MM.1S (cell line): ENCODE results near the gene ADGRD1.

Source experiments
- CTCF ChIP-seq: fragments of 300-600 bp; sonication (generic); IDR thresholded peaks from 2 replicates; pipeline ENCODE4 v1.5.1; 2016; ENCODE audit warnings: antibody characterized with exemption, low read length, mixed read lengths
- EZH2 ChIP-seq: fragments of 300-600 bp; sonication (generic); optimal IDR thresholded peaks from 2 replicates; pipeline ENCODE3; 2017; ENCODE audit warnings: low read depth, mild to moderate bottlenecking, antibody characterized with exemption, low read length, mixed read lengths
- EZH2phosphoT487 ChIP-seq: fragments of 300-600 bp; sonication (generic); IDR thresholded peaks from 2 replicates; pipeline ENCODE4 v1.6.1; 2018; ENCODE audit warnings: antibody characterized with exemption, low read length

GRCh38 chr12:131157743-131158142 lies 204.0 kb downstream of the ADGRD1 start:
- no peak for TF ChIP-seq EZH2phosphoT487
- no peak for TF ChIP-seq CTCF
- TF ChIP-seq EZH2: no peak
